Stimulated activated CD4-positive, alpha-beta T cell treated with anti-CD3 and anti-CD28 coated beads, Interleukin-15, amount 100 ng/mL, for 24 hours (primary cell): ENCODE data around the gene SLAMF8.

Experiments used
- DNase-seq: peaks from one replicate; pipeline ENCODE4 v3.0.0-alpha.2; 2020

Gene SLAMF8

DNA sequence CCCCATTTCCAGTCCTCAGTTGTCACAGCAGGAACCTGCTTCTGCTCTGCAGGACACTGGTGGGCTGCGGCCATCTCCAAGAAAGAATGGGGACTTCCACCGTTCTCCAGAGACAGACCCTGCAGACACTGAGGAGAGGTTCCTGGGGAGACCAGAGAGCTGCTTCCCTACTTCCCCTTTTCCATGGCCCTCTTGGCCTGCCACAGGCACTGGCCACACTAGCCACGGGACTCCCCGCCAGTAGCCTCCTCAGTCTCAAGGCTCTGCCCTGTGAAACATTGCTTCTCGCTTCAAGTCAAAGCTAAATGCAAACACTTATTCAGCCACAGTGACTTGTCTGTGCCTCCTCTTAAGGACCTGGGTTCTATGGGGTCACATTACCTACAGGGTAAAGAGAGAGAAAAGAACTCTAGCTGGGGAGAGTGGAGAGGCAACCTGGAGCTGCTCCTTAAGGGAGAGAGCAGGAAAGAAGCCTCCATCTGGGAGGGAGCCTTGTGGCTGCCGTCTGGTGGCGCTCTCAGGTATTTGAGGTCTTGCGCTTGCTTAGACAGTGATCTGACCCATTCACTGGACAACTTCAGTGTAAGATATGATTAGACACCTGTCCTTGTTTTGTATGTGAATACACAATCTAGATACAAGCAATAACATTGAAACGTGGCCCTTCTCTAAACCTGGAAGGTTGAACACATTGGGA, 5.4 kb upstream of the SLAMF8 start:
- no peak for DNase-seq

GRCh38 chr1:159823406-159823805, 3.3 kb upstream of the SLAMF8 start:
- no peak for DNase-seq

DNA sequence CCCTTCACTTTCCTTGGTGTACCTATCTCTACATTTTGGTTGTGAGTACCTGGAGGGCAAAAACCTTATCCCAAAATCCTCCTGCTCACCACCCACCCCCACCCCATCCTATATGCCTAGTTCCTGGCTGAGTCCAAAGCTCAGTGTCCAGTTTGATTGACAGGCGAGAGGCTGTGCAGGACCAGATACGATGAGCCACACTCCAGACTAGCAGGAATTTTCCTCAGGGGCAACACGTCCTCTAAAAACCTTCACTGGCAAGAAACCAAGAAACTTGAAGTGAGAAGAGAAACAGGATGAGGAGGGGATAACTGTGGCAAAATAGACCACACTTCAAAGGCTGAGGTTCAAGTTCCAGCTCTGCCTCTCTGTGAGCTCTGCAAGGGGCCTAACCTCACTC, 1.1 kb upstream of the SLAMF8 start:
- DNase-seq, result no peak

DNA sequence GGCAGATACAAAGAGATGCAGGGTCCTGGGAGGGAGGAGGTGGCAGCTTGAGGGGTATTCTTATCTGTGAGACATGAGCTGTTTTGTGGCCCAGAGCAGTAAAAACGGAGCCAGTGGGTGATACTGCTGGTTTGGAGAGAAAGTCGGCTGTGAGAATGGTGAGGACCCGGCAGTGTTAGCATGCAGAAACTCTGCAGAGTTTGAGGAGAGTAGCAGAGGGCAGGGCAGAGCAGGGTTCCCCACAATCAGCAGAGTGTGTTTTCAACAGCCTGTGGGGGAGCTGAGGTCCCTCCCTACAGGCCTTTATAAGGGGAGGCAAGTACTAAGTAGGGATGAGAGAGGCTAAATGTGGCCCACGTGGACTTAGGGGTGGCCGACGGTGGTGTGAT, 423 bp downstream of the SLAMF8 start:
- no peak for DNase-seq

- no peak for DNase-seq
Measured at GRCh38 chr1:159827549-159827948, 876 bp downstream of the SLAMF8 start.

DNA sequence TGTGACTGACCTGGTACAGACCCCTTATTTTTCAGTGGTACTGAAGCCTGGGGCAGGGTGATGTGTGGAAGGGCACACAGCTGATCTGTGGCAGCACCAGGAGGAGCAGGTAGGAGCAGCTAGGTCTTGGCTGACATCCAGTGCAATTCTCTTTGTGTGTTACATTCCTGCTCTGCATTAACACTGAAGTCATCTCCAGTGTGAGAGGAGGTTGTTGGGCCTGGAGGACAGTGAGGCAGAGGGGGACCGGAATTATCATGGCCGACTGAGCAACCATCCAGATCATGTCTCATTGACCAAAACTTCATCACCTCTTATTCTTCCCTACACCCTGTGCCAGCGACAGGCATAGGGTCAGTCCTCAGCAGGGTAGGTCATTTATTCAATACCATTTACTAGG, 1.5 kb downstream of the SLAMF8 start:
- DNase-seq, result no peak

DNA sequence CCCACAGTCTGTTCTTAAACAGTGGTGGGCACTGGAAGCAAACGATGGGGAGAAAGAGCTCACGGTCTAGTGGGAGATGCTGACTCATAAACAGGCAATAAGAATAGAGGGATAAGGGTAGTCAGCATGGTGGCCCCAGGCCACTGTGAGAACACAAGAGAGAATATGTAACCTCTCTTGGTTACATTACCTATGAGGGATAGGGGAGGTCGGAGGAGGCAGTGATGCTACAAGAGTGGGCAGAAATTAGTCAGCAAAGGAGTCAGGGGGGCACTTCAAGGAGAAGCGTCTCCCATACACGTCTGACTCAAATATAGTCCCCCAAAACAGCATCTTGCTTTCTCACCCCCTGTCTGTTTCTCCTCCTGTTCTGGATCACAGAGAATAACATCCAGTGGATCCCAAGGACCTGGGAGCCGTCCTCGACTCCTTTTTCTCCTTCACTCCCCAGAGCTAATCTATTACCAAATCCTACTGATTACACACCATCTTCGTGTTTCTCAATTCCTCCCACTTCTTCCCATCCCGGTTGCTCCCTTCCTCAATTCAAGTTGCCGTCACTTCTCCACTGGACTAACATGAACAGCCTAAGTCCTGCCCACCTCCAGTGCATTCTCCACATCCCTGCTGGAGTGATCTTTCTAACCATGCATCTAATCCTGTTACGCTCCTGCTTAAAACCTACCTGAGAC, 2.1 kb downstream of the SLAMF8 start:
- DNase-seq, result no peak

DNA sequence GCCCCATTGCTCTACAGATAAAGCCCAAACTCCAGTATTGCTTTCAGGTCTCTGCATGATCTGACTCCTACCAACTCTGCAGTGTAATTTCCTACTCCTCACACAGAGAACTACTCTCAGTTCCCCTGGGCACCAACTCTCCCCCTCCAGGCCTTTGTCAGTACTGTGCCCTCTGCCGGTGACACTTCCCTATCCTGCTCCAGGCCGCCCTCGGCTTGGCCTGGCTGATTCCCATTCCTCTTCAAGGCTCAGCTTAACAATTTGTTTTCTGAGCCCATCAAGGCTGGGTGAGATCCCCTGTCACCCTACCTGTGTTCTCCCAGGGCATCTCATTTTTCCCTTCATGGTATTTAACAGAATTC, 2.6 kb downstream of the SLAMF8 start:
- DNase-seq, result no peak

DNA sequence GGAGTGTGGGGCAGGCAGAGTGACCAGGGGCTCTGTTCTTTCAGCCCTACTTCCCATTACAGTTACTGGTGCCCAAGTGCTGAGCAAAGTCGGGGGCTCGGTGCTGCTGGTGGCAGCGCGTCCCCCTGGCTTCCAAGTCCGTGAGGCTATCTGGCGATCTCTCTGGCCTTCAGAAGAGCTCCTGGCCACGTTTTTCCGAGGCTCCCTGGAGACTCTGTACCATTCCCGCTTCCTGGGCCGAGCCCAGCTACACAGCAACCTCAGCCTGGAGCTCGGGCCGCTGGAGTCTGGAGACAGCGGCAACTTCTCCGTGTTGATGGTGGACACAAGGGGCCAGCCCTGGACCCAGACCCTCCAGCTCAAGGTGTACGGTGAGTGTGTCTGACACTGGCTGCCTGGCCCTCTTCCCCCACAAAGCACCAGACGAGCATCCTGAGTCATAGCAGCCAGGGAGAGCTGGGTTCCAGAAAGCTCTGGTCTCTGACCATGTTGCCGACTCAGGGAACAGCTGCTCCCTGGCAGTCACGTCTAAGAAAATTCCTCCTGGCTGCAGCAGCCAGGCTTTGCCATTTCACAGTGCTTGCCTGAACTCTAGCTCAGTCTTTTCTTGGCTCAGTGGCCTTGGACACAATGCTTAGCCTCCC, 3.3 kb downstream of the SLAMF8 start:
- DNase-seq, result no peak

GRCh38 chr1:159830722-159831121, 4.0 kb downstream of the SLAMF8 start:
- no peak for DNase-seq

GRCh38 chr1:159831412-159832141, 4.9 kb downstream of the SLAMF8 start:
- DNase-seq, result no peak

GRCh38 chr1:159832309-159832708, 5.6 kb downstream of the SLAMF8 start:
- no peak for DNase-seq

- DNase-seq, result no peak
Measured at GRCh38 chr1:159835356-159835755, 8.7 kb downstream of the SLAMF8 start.

GRCh38 chr1:159835862-159836525, 9.3 kb downstream of the SLAMF8 start:
- DNase-seq, result no peak

- no peak for DNase-seq
Measured at GRCh38 chr1:159838715-159839114, 12.0 kb downstream of the SLAMF8 start.

- no peak for DNase-seq
Measured at GRCh38 chr1:159839116-159839849, 12.6 kb downstream of the SLAMF8 start.

DNA sequence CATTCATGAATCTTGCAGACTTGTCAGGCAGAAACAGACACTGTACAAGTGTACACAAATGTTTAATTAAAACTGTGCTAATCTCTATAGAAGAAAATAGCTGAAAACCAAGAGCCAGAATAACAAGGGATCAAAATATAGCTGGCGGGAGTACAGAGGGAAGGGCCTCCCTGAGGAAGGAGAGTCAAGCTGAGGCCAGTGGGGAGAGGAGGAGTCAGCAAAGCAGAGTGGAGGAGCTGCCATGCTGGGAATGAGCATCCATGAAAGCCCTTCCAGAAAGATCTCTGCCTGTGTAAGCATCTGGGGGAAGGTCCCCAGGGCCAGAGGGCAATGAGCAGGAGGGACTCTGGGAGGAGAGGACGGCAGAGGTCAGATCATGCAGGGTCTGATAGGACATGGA, 15.1 kb downstream of the SLAMF8 start:
- no peak for DNase-seq

DNA sequence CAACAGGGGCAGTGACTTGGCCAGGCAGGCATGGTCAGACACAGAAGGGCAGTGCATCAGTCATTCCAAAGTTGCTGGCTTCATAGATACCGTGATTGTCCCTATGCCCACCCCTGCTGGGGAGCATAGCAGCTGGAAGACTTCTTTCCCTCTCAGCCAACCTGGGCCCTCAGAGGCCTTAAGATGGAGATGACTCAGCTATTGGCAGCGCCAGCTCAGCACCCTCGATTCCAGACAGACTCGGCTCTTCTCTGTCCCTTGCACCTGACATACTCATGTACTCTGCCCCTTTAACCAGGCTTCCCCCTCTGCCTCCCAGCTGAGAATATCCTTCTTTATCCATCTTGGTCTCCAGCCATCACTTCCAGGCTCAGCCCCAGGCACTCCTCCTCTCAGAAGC, 16.8 kb downstream of the SLAMF8 start:
- no peak for DNase-seq

- no peak for DNase-seq
Measured at GRCh38 chr1:159845751-159846629, 19.3 kb downstream of the SLAMF8 start.

DNA sequence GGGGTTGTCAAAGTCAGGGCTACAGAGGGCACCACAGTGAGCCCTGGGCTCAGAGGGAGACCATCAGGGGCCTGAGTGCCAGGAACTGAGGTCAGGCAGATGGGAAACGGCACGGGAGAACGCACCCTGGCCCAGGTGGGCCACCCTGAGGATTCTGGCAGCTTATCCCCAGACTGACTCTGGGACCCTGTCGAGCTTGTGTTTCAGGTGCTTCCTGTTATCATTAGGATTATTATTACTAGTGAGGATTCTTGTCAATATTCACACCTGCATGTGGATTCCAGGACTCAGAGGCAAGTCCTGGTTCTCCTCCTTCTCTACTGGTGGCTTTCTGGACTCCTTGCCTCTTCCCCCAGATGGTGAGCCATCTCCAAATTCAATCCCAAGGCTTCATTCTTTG, 20.6 kb downstream of the SLAMF8 start:
- DNase-seq, result no peak

DNA sequence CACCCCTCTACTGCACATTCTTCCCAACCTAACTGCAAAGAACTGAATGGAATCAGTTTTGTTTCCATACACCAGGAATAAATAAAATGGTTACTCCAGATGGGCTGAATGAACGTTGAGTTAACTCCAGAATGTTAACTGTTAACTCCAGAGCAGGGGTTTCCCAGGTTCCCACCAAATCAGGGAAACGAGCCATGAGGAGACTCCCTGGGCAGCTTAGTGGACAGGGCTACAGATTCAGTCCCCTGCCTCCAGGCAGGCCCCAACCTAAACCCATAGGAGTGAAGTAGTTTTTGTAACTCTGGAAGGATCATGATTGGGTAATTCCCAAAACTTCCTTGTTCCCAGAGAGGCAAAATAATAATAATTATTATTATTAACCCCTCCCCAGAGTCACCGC, 21.7 kb downstream of the SLAMF8 start:
- no peak for DNase-seq
